Islet of Langerhans (tissue), 1 donor: ENCODE results near the gene CEACAM19.

Source experiments
- FAIRE-seq: peaks from one replicate; lab custom pipeline; 2011; peaks lifted over from hg19 to GRCh38; lab: Jason Lieb, UNC

Gene CEACAM19

GRCh38 chr19:44723299-44723951 is 52.1 kb downstream of the CEACAM19 start:
- FAIRE-seq = no peak

GRCh38 chr19:44723952-44724319 is 52.7 kb downstream of the CEACAM19 start:
- FAIRE-seq = no peak

GRCh38 chr19:44725251-44725650 is 54.0 kb downstream of the CEACAM19 start:
- FAIRE-seq = no peak

DNA sequence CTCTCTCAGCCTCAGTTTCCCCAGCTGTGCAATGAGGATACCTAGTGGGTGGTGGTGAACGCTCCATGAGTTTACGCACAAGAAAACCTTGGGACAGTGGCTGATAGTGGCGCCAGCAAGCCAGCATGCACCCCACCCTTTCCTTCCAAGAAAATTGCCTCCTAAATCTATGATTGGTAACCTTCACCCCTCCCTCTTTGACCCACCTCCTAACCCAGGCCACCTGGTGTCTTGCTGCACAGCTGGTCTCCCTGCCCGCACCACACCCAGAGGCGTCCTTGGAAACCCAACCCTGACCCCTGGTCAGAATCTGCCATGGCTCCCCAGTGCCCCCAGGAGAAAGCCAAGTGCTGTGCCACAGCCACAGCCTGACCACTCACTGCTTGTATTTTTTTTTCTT is 54.4 kb downstream of the CEACAM19 start:
- no peak for FAIRE-seq

DNA sequence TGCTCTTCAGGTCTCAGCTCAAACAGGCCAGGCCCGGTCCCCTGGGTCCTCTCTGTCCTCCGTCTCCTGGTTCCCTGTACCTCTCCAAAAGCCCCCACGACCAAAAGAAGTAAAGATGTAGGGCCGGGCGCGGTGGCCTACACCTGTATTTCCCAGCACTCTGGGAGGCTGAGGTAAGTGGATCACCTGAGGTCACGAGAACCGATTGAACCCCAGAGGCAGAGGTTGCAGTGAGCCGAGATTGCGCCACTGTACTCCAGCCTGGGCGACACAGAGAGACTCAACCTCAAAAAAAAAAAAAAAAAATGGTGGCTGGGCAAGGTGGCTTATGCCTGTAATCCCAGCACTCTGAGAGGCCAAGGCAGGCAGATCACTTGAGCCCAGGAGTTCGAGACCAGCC is 55.2 kb downstream of the CEACAM19 start:
- FAIRE-seq = no peak

DNA sequence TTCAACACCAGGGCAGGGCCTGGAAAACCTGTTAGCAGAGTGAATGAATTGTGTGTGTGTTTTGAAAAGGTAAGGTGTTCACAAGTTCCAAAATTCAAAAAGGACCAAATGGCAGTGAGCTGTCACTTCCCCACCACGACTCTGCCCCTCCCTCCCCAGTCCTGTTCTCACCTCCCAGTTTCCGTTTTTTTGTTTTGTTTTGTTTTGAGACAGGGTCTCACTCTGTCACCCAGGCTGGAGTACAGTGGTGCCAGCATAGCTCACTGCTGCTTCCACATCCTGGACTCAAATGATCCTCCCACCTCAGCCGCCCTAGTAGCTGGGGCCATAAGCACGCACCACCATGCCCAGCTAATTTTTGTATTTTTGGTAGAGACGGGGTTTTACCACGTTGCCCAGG is 56.9 kb downstream of the CEACAM19 start:
- no peak for FAIRE-seq

GRCh38 chr19:44729516-44730033 is 58.3 kb downstream of the CEACAM19 start:
- FAIRE-seq = no peak

- no peak for FAIRE-seq
Measured at GRCh38 chr19:44731081-44731480, 59.8 kb downstream of the CEACAM19 start.

DNA sequence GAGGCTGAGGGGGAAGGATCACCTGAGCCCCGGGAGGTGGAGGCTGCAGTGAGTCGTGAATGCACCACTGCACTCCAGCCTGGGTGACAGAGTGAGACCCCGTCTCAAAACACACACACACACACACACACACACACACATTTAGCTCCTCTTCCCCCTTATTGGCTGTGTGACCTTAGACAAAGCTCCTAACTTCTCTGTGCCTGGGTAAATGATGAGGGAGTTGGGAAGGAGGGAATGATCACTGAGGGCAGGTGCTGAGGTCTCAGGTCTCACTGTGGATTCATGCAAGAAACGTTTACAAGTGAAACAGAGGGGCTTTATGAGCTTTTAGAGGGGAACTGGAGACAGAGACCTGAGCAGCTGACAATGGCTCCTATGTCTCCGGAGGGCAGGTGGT is 60.3 kb downstream of the CEACAM19 start:
- FAIRE-seq = no peak

GRCh38 chr19:44732235-44733014 is 61.1 kb downstream of the CEACAM19 start:
- FAIRE-seq = no peak
